GM12891 (cell line): ENCODE measurements around the gene PLIN4.

Source experiments
- DNase-seq: peaks from one replicate; pipeline ENCODE4 v3.0.0; 2011; ENCODE audit warnings: low spot score; ENCODE audit not compliant: insufficient read length
- FAIRE-seq: peaks from 2 replicates; lab custom pipeline; 2011; peaks lifted over from hg19 to GRCh38; lab: Jason Lieb, UNC
- PAX5 ChIP-seq: IDR thresholded peaks from 2 replicates; pipeline ENCODE4 v1.6.1; 2011; ENCODE audit warnings: low read length, moderate library complexity, mild to moderate bottlenecking; ENCODE audit not compliant: insufficient read depth, severe bottlenecking
- POLR2A ChIP-seq: IDR thresholded peaks from 2 replicates; pipeline ENCODE4 v1.6.1; 2011; ENCODE audit warnings: low read depth, low read length, control low read depth
- POLR2AphosphoS5 ChIP-seq: IDR thresholded peaks from 2 replicates; pipeline ENCODE4 v1.6.1; 2011; ENCODE audit warnings: low read depth, low read length, control low read depth
- POU2F2 ChIP-seq: IDR thresholded peaks from 2 replicates; pipeline ENCODE4 v1.6.1; 2011; ENCODE audit warnings: low read depth, mild to moderate bottlenecking, control low read depth, low read length, moderate library complexity
- SPI1 ChIP-seq: IDR thresholded peaks from 2 replicates; pipeline ENCODE4 v1.6.1; 2011; ENCODE audit warnings: low read depth, low read length, control low read depth
- TAF1 ChIP-seq: IDR thresholded peaks from 2 replicates; pipeline ENCODE4 v1.6.1; 2011; ENCODE audit warnings: low read depth, low read length, control low read depth

Gene PLIN4

GRCh38 chr19:4507804-4508203 is 10.5 kb downstream of the PLIN4 start:
- TF ChIP-seq POLR2AphosphoS5 = no peak
- TF ChIP-seq SPI1 = no peak
- TF ChIP-seq PAX5 = no peak
- TF ChIP-seq TAF1 = no peak
- TF ChIP-seq POU2F2 = no peak
- TF ChIP-seq POLR2A = no peak
- DNase-seq = no peak
- FAIRE-seq = no peak

GRCh38 chr19:4507150-4507452 is 11.2 kb downstream of the PLIN4 start:
- DNase-seq (no peak), FAIRE-seq (no peak)
- TF ChIP-seq POLR2AphosphoS5 (no peak), SPI1 (no peak), POLR2A (no peak), PAX5 (no peak), TAF1 (no peak), POU2F2 (no peak)

- FAIRE-seq (no peak), DNase-seq (no peak)
- TF ChIP-seq POU2F2 = no peak
- no peak for TF ChIP-seq POLR2A
- no peak for TF ChIP-seq TAF1
- no peak for TF ChIP-seq POLR2AphosphoS5
Measured at GRCh38 chr19:4506449-4507149, 11.7 kb downstream of the PLIN4 start.

- FAIRE-seq = no peak
- TF ChIP-seq POU2F2 (no peak), POLR2A (no peak), PAX5 (no peak), POLR2AphosphoS5 (no peak), SPI1 (no peak), TAF1 (no peak)
Measured at GRCh38 chr19:4505570-4506448, 12.5 kb downstream of the PLIN4 start.

GRCh38 chr19:4504891-4505569 is 13.3 kb downstream of the PLIN4 start:
- DNase-seq (no peak), FAIRE-seq (no peak)

More at GRCh38 chr19:4505570-4506448, 12.5 kb downstream of the PLIN4 start:
- no peak for DNase-seq

GRCh38 chr19:4504297-4504701 is 14.0 kb downstream of the PLIN4 start:
- no peak for FAIRE-seq
- TF ChIP-seq TAF1 (no peak), SPI1 (no peak), POLR2A (no peak), POLR2AphosphoS5 (no peak), PAX5 (no peak), POU2F2 (no peak)
- no peak for DNase-seq

More at GRCh38 chr19:4504891-4505569, 13.3 kb downstream of the PLIN4 start:
- TF ChIP-seq POU2F2 = no peak
- TF ChIP-seq PAX5 = no peak
- TF ChIP-seq SPI1 = no peak
- no peak for TF ChIP-seq POLR2AphosphoS5
- no peak for TF ChIP-seq POLR2A

- DNase-seq (no peak), FAIRE-seq (no peak)
- no peak for TF ChIP-seq POLR2AphosphoS5
- TF ChIP-seq PAX5 = no peak
- no peak for TF ChIP-seq POLR2A
- TF ChIP-seq TAF1 = no peak
- TF ChIP-seq SPI1 = no peak
- TF ChIP-seq POU2F2 = no peak
Measured at GRCh38 chr19:4503825-4504170, 14.5 kb downstream of the PLIN4 start.

GRCh38 chr19:4503132-4503824 is 15.0 kb downstream of the PLIN4 start:
- no peak for DNase-seq
- FAIRE-seq = no peak
- TF ChIP-seq PAX5 (no peak), POLR2AphosphoS5 (no peak), POLR2A (no peak), TAF1 (no peak), SPI1 (no peak), POU2F2 (no peak)

GRCh38 chr19:4502282-4503131 is 15.8 kb downstream of the PLIN4 start:
- DNase-seq (no peak), FAIRE-seq (no peak)
- TF ChIP-seq SPI1 (no peak), POLR2AphosphoS5 (no peak), POU2F2 (no peak)
